ENCODE results near the gene PARD3. TPM values are rescaled to one million over a fixed set of nuclear protein-coding genes. Genes with fewer than 3 reads are reported as not detected.

The PARD3 gene
- total and polyA plus RNA-seq, 8 donors, result 25.6 to 54.5 (median 47.8) TPM

DNA sequence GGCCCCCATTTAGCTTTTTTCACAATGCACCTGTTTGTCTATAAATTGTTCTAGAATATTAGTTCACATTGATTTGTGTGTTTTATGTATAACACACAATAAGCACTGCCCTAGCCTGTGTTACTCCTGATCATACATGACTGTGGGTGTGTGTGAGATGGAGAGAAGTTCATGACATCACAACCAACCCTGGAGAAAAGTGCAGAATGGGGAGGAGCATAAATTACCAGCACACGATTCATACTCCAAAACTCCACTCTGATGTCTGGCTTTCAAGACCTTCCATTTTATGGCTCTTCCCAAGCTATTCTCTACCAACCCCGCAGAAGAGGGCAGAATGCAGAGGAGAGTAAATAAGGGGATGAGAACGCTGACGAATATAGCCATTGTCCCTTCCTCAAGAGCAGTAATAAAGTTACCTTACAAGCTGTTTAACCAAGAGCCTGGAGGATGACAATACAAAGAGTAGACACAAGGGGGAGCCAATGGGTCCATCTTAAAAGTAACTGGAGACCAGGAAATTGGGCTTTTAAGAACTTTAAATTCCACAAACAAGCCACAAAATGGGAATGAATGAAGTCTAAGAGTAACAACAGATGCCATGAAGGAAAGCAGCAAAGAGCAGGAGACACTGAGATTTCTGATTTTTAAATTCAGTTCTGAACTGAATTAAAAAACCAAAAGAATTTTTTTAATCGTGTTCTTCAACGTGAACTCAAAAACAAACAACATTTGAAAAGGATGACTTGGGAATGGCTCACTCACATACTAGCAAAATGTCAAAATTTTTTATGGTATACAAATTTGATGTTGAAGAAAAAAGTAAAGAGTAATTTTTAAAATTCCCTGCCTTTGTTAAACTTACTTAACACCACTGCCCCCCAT lies 159.6 kb downstream of the PARD3 start:
- ATAC-seq (peak; percentile 82), DNase-seq (peak in 2 of 4 donors; percentile 46 to 62)
- no peaks in the 10 kb centered on the region for H3K9me3 ChIP-seq
- H3K4me3 ChIP-seq, result no peak overlapping the region
- H3K4me1 ChIP-seq, result peaks cover 0 to 9% of the 10 kb centered on the region in 2 donors
- H3K27ac ChIP-seq, result no peak overlapping the region
- intact Hi-C loops (cut with DNase I), result no loop called here
- TF ChIP-seq, protein P1, sequence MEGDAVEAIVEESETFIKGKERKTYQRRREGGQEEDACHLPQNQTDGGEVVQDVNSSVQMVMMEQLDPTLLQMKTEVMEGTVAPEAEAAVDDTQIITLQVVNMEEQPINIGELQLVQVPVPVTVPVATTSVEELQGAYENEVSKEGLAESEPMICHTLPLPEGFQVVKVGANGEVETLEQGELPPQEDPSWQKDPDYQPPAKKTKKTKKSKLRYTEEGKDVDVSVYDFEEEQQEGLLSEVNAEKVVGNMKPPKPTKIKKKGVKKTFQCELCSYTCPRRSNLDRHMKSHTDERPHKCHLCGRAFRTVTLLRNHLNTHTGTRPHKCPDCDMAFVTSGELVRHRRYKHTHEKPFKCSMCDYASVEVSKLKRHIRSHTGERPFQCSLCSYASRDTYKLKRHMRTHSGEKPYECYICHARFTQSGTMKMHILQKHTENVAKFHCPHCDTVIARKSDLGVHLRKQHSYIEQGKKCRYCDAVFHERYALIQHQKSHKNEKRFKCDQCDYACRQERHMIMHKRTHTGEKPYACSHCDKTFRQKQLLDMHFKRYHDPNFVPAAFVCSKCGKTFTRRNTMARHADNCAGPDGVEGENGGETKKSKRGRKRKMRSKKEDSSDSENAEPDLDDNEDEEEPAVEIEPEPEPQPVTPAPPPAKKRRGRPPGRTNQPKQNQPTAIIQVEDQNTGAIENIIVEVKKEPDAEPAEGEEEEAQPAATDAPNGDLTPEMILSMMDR (IDR thresholded peaks at IDR 0.05), result peak; percentile 48 to 69
- no peaks in the 10 kb centered on the region for H3K27me3 ChIP-seq
- H3K36me3 ChIP-seq, result no peaks in the 10 kb centered on the region

DNA sequence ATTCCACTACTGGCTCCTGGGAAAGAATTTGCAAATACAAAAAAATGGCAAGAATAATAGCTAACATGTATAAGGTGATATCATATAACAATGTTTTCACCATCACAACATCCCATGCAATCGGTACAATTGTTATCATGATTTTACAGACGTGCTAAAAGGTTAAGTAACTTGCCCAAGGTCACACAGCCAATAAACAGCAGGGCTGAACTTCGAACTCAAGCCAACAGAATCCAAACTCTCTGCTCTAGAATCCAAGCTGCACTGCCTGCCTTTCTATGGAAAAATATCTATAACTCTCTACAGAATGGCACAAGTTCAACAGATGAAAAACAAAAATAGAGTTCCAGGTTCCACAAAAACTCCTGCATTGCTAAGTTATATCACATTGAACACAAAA lies 160.9 kb downstream of the PARD3 start:
- H3K4me3 ChIP-seq, result no peak overlapping the region
- DNase-seq (no peak), ATAC-seq (no peak)
- H3K27ac ChIP-seq, result no peak overlapping the region
- H3K4me1 ChIP-seq, result peaks cover 0 to 8% of the 10 kb centered on the region in 2 donors
- H3K27me3 ChIP-seq, result no peaks in the 10 kb centered on the region
- intact Hi-C loops (cut with DNase I), result no loop called here
- TF ChIP-seq, protein P1 (IDR thresholded peaks at IDR 0.05), result no peak
- H3K36me3 ChIP-seq, result no peaks in the 10 kb centered on the region
- H3K9me3 ChIP-seq, result no peaks in the 10 kb centered on the region

DNA sequence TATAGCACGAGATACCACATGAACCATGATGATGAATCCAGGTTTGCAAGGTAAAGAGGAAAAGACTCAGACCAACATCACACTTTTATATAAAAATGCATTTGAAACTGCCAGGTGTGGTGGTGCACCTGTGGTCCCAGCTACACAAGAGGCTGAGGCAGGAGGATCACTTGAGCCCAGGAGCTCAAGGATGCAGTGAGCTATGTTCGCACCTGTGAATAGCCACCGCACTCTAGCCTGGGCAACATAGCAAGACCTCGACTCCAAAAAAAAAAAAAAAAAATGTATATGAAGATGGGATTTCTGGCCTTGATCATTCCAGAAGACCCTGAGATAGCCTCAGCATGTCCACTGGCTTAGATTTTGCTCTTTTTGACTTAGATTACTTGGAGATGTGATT lies 161.6 kb downstream of the PARD3 start:
- DNase-seq, result no peak
- peaks cover 0 to 2% of the 10 kb centered on the region in 2 donors for H3K4me1 ChIP-seq
- no peaks in the 10 kb centered on the region for H3K9me3 ChIP-seq
- intact Hi-C loops (cut with DNase I), result no loop called here
- no peak overlapping the region for H3K4me3 ChIP-seq
- no peaks in the 10 kb centered on the region for H3K36me3 ChIP-seq
- TF ChIP-seq, protein P1 (IDR thresholded peaks at IDR 0.05), result no peak
- no peak overlapping the region for H3K27ac ChIP-seq
- ATAC-seq, result no peak
- no peaks in the 10 kb centered on the region for H3K27me3 ChIP-seq

DNA sequence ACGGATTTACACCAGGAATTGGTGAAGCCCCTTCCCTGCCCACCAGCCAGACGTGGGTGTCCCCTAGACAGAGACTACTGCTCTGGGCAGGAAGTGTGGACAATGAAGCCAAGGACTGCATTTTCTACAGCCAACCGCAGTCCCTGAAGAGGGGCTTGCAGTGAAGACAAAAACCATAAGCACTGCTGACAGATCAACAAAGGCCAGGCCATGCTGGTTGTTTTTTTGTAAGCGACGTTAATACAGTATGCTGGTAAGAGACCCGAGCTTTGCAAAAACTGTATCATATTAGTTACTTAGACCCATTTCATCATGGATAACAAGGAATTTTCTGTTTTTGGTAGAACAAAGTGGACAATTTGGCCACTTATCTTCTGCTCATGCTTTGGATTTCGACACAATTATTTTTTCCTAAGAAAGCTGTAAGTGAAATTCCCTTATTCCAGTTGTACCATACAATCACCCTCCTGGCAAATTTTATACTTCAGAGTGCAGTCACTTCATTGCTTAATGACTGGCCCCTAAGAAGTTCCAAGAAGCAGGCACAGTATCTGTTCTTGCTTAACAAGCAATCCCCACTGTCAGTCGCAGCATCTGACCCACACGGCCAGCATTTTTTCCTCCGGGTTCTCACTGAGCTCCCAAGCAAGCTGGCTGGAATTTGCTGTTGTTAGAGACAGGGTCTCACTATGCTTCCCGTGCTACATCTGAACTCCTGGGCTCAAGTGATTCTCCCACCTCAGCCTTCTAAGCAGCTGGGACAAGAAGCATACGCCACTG lies 163.5 kb downstream of the PARD3 start:
- TF ChIP-seq, protein P1 (IDR thresholded peaks at IDR 0.05), result no peak
- Histone ChIP-seq H3K4me1 (no peaks in the 10 kb centered on the region), H3K27me3 (no peaks in the 10 kb centered on the region), H3K36me3 (no peaks in the 10 kb centered on the region), H3K27ac (no peak overlapping the region), H3K9me3 (no peaks in the 10 kb centered on the region), H3K4me3 (no peak overlapping the region)
- DNase-seq (no peak), ATAC-seq (no peak)
- intact Hi-C loops (cut with DNase I), result no loop called here

DNA sequence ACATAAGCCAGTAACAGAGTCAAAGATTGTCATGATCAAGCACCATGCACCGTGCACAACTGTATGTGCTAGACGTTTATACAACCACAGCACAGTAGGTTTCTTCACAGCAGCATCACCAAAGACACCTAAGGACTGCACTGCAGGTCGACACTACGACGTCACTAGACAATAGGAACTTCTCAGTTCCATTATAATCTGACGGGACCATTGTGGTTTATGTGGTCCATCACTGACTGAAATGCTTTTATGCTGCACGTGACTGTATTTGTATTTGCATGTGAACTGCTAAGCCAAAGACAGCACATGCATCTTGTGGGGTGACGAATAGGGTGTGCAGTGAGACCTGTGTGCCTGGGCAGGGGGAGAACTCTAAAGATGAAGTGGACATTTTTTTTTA lies 164.9 kb downstream of the PARD3 start:
- TF ChIP-seq, protein P1 (IDR thresholded peaks at IDR 0.05), result no peak
- Histone ChIP-seq H3K4me3 (no peak overlapping the region), H3K9me3 (no peaks in the 10 kb centered on the region), H3K27ac (no peak overlapping the region), H3K27me3 (no peaks in the 10 kb centered on the region), H3K36me3 (no peaks in the 10 kb centered on the region), H3K4me1 (no peaks in the 10 kb centered on the region)
- intact Hi-C loops (cut with DNase I), result no loop called here
- no peak for ATAC-seq
- no peak for DNase-seq
